SKM-1 treated with dmso at 0.1 percent for 144 hours (cell line): Measurements from ENCODE around the gene TIRAP.
A peak's percentile ranks its signal among the peaks of the same experiment; 100 is the strongest.
"Not testable (repeated sequence)": the region's sequence is repeated elsewhere in the genome, so short reads cannot be mapped to it uniquely, and the experiment has no call there.

Source experiments
- DNase-seq: peaks from one replicate; lab custom pipeline; 2025; ENCODE audit not compliant: unreplicated experiment; lab: John Stamatoyannopoulos, UW

TIRAP gene

GRCh38 chr11:126282361-126282735, 545 bp upstream of the TIRAP start:
- DNase-seq = no peak

- no peak for DNase-seq
Measured at GRCh38 chr11:126284829-126285228, 1.9 kb downstream of the TIRAP start.

- no peak for DNase-seq
Measured at GRCh38 chr11:126288237-126288636, 5.3 kb downstream of the TIRAP start.

GRCh38 chr11:126290887-126291286, 8.0 kb downstream of the TIRAP start:
- no peak for DNase-seq

- no peak for DNase-seq
Measured at GRCh38 chr11:126293726-126294125, 10.8 kb downstream of the TIRAP start.

- DNase-seq = no peak
Measured at GRCh38 chr11:126297004-126297403, 14.1 kb downstream of the TIRAP start.

GRCh38 chr11:126303623-126304456, 20.9 kb downstream of the TIRAP start, which contains the start of gene DCPS:
TSS of gene DCPS (plus strand) at chr11:126304060. CDS start at chr11:126304081, 21 bp downstream.
- peak; percentile 70 for DNase-seq

- no peak for DNase-seq
Measured at GRCh38 chr11:126304457-126305075, 21.7 kb downstream of the TIRAP start.

GRCh38 chr11:126305699-126306098, 22.8 kb downstream of the TIRAP start:
- DNase-seq = no peak

GRCh38 chr11:126307706-126308105, 24.8 kb downstream of the TIRAP start:
- DNase-seq = peak; percentile 18

- no peak for DNase-seq
Measured at GRCh38 chr11:126308271-126308671, 25.4 kb downstream of the TIRAP start.

- DNase-seq = not testable (repeated sequence)
Measured at GRCh38 chr11:126308771-126309170, 25.9 kb downstream of the TIRAP start.

- DNase-seq = peak; percentile 32
Measured at GRCh38 chr11:126310200-126310991, 27.5 kb downstream of the TIRAP start.

- no peak for DNase-seq
Measured at GRCh38 chr11:126310992-126311310, 28.1 kb downstream of the TIRAP start.

GRCh38 chr11:126311401-126312291, 28.8 kb downstream of the TIRAP start:
- DNase-seq = peak; percentile 97

- no peak for DNase-seq
Measured at GRCh38 chr11:126312961-126313360, 30.1 kb downstream of the TIRAP start.

- no peak for DNase-seq
Measured at GRCh38 chr11:126313826-126314225, 30.9 kb downstream of the TIRAP start.

- no peak for DNase-seq
Measured at GRCh38 chr11:126317432-126317755, 34.5 kb downstream of the TIRAP start.

GRCh38 chr11:126317756-126318573, 35.1 kb downstream of the TIRAP start:
- DNase-seq = peak; percentile 63
